ENCODE measurements around the gene GJA9.

Gene GJA9

GRCh38 chr1:38829368-38829767 is 52.0 kb downstream of the GJA9 start:
- Histone ChIP-seq H3K4me3 (ENCODE audit: insufficient read length, low read depth) (no peak overlapping the region), H3K9ac (ENCODE audit: insufficient read length, low read depth) (no peak overlapping the region), H3K36me3 (ENCODE audit: insufficient read depth, insufficient read length, low read length) (no peaks in the 10 kb centered on the region), H3K9me3 (ENCODE audit: insufficient read depth, low read length) (no peaks in the 10 kb centered on the region), H3K27me3 (ENCODE audit: insufficient read depth, insufficient read length) (peaks cover 2% of the 10 kb centered on the region), H3K4me1 (ENCODE audit: insufficient read depth, insufficient read length) (no peaks in the 10 kb centered on the region)
- TF ChIP-seq SUZ12 (IDR thresholded peaks at IDR 0.05; ENCODE audit: extremely low read depth, insufficient read depth, insufficient read length): no peak
- TF ChIP-seq YY1 (IDR thresholded peaks at IDR 0.05; ENCODE audit: insufficient read depth, insufficient read length): no peak
- TF ChIP-seq ZNF274 (IDR thresholded peaks at IDR 0.05; ENCODE audit: low read depth, low read length): no peak
- no peak for DNase-seq (ENCODE audit: low read depth, low spot score)

GRCh38 chr1:38827318-38827717 is 54.1 kb downstream of the GJA9 start:
- TF ChIP-seq YY1 (IDR thresholded peaks at IDR 0.05; ENCODE audit: insufficient read depth, insufficient read length): no peak
- no peak for TF ChIP-seq SUZ12 (IDR thresholded peaks at IDR 0.05; ENCODE audit: extremely low read depth, insufficient read depth, insufficient read length)
- no peak for TF ChIP-seq ZNF274 (IDR thresholded peaks at IDR 0.05; ENCODE audit: low read depth, low read length)
- H3K9me3 ChIP-seq (ENCODE audit: insufficient read depth, low read length): no peaks in the 10 kb centered on the region
- no peak overlapping the region for H3K9ac ChIP-seq (ENCODE audit: insufficient read length, low read depth)
- H3K27me3 ChIP-seq (ENCODE audit: insufficient read depth, insufficient read length): peaks cover 2% of the 10 kb centered on the region
- H3K4me3 ChIP-seq (ENCODE audit: insufficient read length, low read depth): no peak overlapping the region
- H3K4me1 ChIP-seq (ENCODE audit: insufficient read depth, insufficient read length): no peaks in the 10 kb centered on the region
- no peaks in the 10 kb centered on the region for H3K36me3 ChIP-seq (ENCODE audit: insufficient read depth, insufficient read length, low read length)
- DNase-seq (ENCODE audit: low read depth, low spot score): no peak

DNA sequence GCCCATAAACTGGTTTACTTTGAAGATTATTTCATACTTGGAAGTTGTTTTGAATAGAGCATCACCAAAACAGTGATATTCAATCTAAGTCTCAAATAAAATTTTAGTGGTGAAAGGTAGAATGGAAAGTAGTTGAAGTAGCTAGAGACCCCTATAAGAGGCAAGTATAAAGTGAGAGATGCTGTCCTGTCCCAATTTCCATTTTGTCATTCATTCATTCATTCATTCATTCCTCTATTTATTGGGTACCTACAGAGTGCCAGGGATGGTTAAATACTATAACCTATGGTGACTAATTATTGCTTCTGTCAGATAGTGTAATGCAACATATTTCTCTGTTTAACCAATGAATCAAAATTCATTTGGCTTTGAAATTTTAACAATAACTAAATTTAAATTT is 54.5 kb downstream of the GJA9 start:
- Histone ChIP-seq H3K36me3 (ENCODE audit: insufficient read depth, insufficient read length, low read length) (no peaks in the 10 kb centered on the region), H3K9me3 (ENCODE audit: insufficient read depth, low read length) (no peaks in the 10 kb centered on the region), H3K4me1 (ENCODE audit: insufficient read depth, insufficient read length) (no peaks in the 10 kb centered on the region), H3K4me3 (ENCODE audit: insufficient read length, low read depth) (no peak overlapping the region), H3K27me3 (ENCODE audit: insufficient read depth, insufficient read length) (peaks cover 4% of the 10 kb centered on the region), H3K9ac (ENCODE audit: insufficient read length, low read depth) (no peak overlapping the region)
- no peak for DNase-seq (ENCODE audit: low read depth, low spot score)
- TF ChIP-seq ZNF274 (IDR thresholded peaks at IDR 0.05; ENCODE audit: low read depth, low read length) (no peak), YY1 (IDR thresholded peaks at IDR 0.05; ENCODE audit: insufficient read depth, insufficient read length) (no peak), SUZ12 (IDR thresholded peaks at IDR 0.05; ENCODE audit: extremely low read depth, insufficient read depth, insufficient read length) (no peak)

DNA sequence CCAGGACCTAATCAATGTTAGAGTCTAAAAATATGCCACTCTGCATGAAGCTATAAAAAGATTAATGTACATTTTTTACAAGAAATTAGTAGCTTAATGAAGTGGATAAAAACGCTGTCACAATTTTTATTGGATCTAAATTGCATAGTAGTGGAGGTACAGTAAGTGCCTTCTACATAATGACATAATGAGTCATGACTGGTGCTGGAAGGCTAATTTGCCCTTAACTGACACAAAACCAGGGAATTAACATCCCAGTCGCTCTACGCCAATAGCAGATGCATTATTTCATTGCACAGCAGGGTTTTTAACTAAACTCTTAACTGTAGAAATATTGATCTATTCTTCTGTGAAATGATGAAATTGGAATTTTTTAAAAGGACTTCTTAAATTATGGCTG is 55.1 kb downstream of the GJA9 start:
- no peaks in the 10 kb centered on the region for H3K36me3 ChIP-seq (ENCODE audit: insufficient read depth, insufficient read length, low read length)
- DNase-seq (ENCODE audit: low read depth, low spot score): no peak
- no peak overlapping the region for H3K4me3 ChIP-seq (ENCODE audit: insufficient read length, low read depth)
- no peak overlapping the region for H3K9ac ChIP-seq (ENCODE audit: insufficient read length, low read depth)
- H3K9me3 ChIP-seq (ENCODE audit: insufficient read depth, low read length): no peaks in the 10 kb centered on the region
- peaks cover 10% of the 10 kb centered on the region for H3K27me3 ChIP-seq (ENCODE audit: insufficient read depth, insufficient read length)
- TF ChIP-seq YY1 (IDR thresholded peaks at IDR 0.05; ENCODE audit: insufficient read depth, insufficient read length): no peak
- no peak for TF ChIP-seq SUZ12 (IDR thresholded peaks at IDR 0.05; ENCODE audit: extremely low read depth, insufficient read depth, insufficient read length)
- TF ChIP-seq ZNF274 (IDR thresholded peaks at IDR 0.05; ENCODE audit: low read depth, low read length): no peak
- no peaks in the 10 kb centered on the region for H3K4me1 ChIP-seq (ENCODE audit: insufficient read depth, insufficient read length)

All from NT2/D1 (cell line).